ENCODE results near the gene KLHL2. TPM values are rescaled to one million over a fixed set of nuclear protein-coding genes. Genes with fewer than 3 reads are reported as not detected.
"Not testable (repeated sequence)": the region's sequence is repeated elsewhere in the genome, so short reads cannot be mapped to it uniquely, and the experiment has no call there.

Gene KLHL2
- total RNA-seq, 1 experiment from 2014 or later, result 23.7 TPM

GRCh38 chr4:165335163-165335703, 127.9 kb downstream of the KLHL2 start:
- Histone ChIP-seq H3K27me3 (replicated peaks; ENCODE audit: insufficient read depth, low read depth, low read length, poor library complexity) (no peaks in the 10 kb centered on the region), H3K36me3 (ENCODE audit: insufficient read depth, low read length, poor library complexity, severe bottlenecking) (peaks cover 99% of the 10 kb centered on the region), H3K9me3 (ENCODE audit: low read depth, low read length, poor library complexity, severe bottlenecking) (no peaks in the 10 kb centered on the region), H3K27ac (ENCODE audit: low read depth, low read length, poor library complexity, severe bottlenecking) (no peak overlapping the region), H3K4me3 (ENCODE audit: low read depth, low read length, poor library complexity, severe bottlenecking) (no peak overlapping the region), H3K4me1 (ENCODE audit: insufficient read depth, low read length, poor library complexity, severe bottlenecking) (peaks cover 42% of the 10 kb centered on the region)
- ChIA-PET POLR2A (ENCODE audit: low non-redundant PET) (no interaction called here), CTCF (no interaction called here)
- intact Hi-C loops (cut with micrococcal nuclease; ENCODE audit: unreplicated experiment), result no loop called here
- no TSS peak for BruUV-seq (replicated peaks)
- TF ChIP-seq, protein P1, sequence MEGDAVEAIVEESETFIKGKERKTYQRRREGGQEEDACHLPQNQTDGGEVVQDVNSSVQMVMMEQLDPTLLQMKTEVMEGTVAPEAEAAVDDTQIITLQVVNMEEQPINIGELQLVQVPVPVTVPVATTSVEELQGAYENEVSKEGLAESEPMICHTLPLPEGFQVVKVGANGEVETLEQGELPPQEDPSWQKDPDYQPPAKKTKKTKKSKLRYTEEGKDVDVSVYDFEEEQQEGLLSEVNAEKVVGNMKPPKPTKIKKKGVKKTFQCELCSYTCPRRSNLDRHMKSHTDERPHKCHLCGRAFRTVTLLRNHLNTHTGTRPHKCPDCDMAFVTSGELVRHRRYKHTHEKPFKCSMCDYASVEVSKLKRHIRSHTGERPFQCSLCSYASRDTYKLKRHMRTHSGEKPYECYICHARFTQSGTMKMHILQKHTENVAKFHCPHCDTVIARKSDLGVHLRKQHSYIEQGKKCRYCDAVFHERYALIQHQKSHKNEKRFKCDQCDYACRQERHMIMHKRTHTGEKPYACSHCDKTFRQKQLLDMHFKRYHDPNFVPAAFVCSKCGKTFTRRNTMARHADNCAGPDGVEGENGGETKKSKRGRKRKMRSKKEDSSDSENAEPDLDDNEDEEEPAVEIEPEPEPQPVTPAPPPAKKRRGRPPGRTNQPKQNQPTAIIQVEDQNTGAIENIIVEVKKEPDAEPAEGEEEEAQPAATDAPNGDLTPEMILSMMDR (conservative IDR thresholded peaks at IDR 0.05; ENCODE audit: low read depth, low read length), result no peak
- TF ChIP-seq EZH2 (IDR thresholded peaks at IDR 0.05; ENCODE audit: borderline replicate concordance, low read depth, low read length, poor library complexity, severe bottlenecking), result no peak
- no peak for DNase-seq (ENCODE audit: low spot score)

GRCh38 chr4:165336743-165337142, 129.4 kb downstream of the KLHL2 start:
- H3K9me3 ChIP-seq (ENCODE audit: low read depth, low read length, poor library complexity, severe bottlenecking), result no peaks in the 10 kb centered on the region
- H3K4me1 ChIP-seq (ENCODE audit: insufficient read depth, low read length, poor library complexity, severe bottlenecking), result peaks cover 35% of the 10 kb centered on the region
- BruUV-seq (replicated peaks), result no TSS peak
- H3K27ac ChIP-seq (ENCODE audit: low read depth, low read length, poor library complexity, severe bottlenecking), result no peak overlapping the region
- H3K27me3 ChIP-seq (replicated peaks; ENCODE audit: insufficient read depth, low read depth, low read length, poor library complexity), result no peaks in the 10 kb centered on the region
- no peak for DNase-seq (ENCODE audit: low spot score)
- POLR2A ChIA-PET (ENCODE audit: low non-redundant PET), result no interaction called here
- CTCF ChIA-PET, result no interaction called here
- intact Hi-C loops (cut with micrococcal nuclease; ENCODE audit: unreplicated experiment), result no loop called here
- TF ChIP-seq EZH2 (IDR thresholded peaks at IDR 0.05; ENCODE audit: borderline replicate concordance, low read depth, low read length, poor library complexity, severe bottlenecking), result no peak
- TF ChIP-seq, protein P1 (conservative IDR thresholded peaks at IDR 0.05; ENCODE audit: low read depth, low read length), result no peak
- H3K36me3 ChIP-seq (ENCODE audit: insufficient read depth, low read length, poor library complexity, severe bottlenecking), result peaks cover 100% of the 10 kb centered on the region
- no peak overlapping the region for H3K4me3 ChIP-seq (ENCODE audit: low read depth, low read length, poor library complexity, severe bottlenecking)

DNA sequence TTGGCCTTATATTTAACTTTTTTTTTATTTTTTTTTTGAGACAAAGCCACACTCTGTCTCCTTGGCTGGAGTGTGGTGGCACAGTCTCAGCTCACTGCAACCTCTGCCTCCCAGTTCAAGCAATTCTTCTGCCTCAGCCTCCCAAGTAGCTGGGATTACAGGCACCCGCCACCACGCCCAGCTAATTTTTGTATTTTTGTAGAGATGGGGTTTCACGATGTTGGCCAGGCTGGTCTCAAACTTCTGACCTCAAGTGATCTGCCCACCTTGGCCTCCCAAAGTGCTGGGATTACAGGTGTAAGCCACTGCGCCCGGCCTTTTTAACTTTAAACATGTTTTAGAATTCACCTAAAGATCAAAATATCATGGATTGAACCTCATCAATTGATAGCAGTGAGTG, 135.0 kb downstream of the KLHL2 start:
- intact Hi-C loops (cut with micrococcal nuclease; ENCODE audit: unreplicated experiment), result loop anchor here (2.0 kb wide), 1 partner anchor 212 kb away; no protein-coding TSS in a partner anchor
- BruUV-seq (replicated peaks); H3K4me3 ChIP-seq (ENCODE audit: low read depth, low read length, poor library complexity, severe bottlenecking); H3K9me3 ChIP-seq (ENCODE audit: low read depth, low read length, poor library complexity, severe bottlenecking); H3K4me1 ChIP-seq (ENCODE audit: insufficient read depth, low read length, poor library complexity, severe bottlenecking); CTCF ChIA-PET; DNase-seq (ENCODE audit: low spot score); H3K27me3 ChIP-seq (replicated peaks; ENCODE audit: insufficient read depth, low read depth, low read length, poor library complexity); H3K27ac ChIP-seq (ENCODE audit: low read depth, low read length, poor library complexity, severe bottlenecking): not testable (repeated sequence)
- H3K36me3 ChIP-seq (ENCODE audit: insufficient read depth, low read length, poor library complexity, severe bottlenecking), result peaks cover 67% of the 10 kb centered on the region
- POLR2A ChIA-PET (ENCODE audit: low non-redundant PET), result interaction anchor here (0.7 kb wide), 1 partner anchor 898 kb away, joined by 12 read pairs; no protein-coding TSS in a partner anchor
